Esophagus mucosa (tissue), 1 donor: Measurements from ENCODE around the gene METTL2B. TPM values are rescaled to one million over a fixed set of nuclear protein-coding genes. Genes with fewer than 3 reads are reported as not detected.
A peak's percentile ranks its signal among the peaks of the same experiment; 100 is the strongest.
"Not testable (repeated sequence)": the region's sequence is repeated elsewhere in the genome, so short reads cannot be mapped to it uniquely, and the experiment has no call there.

ENCODE experiments used
- ATAC-seq: fragments of 200-7000 bp; cut with Tn5 transposase; one replicate; pipeline ENCODE4 v1.9.1; 2020
- total RNA-seq: library from RNA; stranded (reverse); gene quantifications from one replicate; pipeline ENCODE4 v1.2.4, GENCODE V29; 2023
- donor health status: DM: yes; HTN: yes; CAD: no.

The METTL2B gene
- total RNA-seq, 1 donor from 2014 or later, result 18.4 TPM

GRCh38 chr7:128525584-128525983, 49.0 kb downstream of the METTL2B start:
- peak; percentile 58 for ATAC-seq

GRCh38 chr7:128526062-128526466, 49.5 kb downstream of the METTL2B start:
- peak; percentile 61 for ATAC-seq

- ATAC-seq, result not testable (repeated sequence)
Observed at GRCh38 chr7:128529191-128529590, 52.6 kb downstream of the METTL2B start.

GRCh38 chr7:128530121-128530854, 53.7 kb downstream of the METTL2B start:
- peak; percentile 24 for ATAC-seq

- ATAC-seq, result no peak
Observed at GRCh38 chr7:128530855-128531104, 54.2 kb downstream of the METTL2B start.

- peak; percentile 90 for ATAC-seq
Observed at GRCh38 chr7:128531105-128531954, 54.8 kb downstream of the METTL2B start.

GRCh38 chr7:128531955-128532478, 55.5 kb downstream of the METTL2B start:
- ATAC-seq, result peak; percentile 12

GRCh38 chr7:128532956-128533355, 56.4 kb downstream of the METTL2B start:
- ATAC-seq, result not testable (repeated sequence)

- peak; percentile 46 for ATAC-seq
Observed at GRCh38 chr7:128537410-128537809, 60.9 kb downstream of the METTL2B start.

GRCh38 chr7:128542530-128542929, 66.0 kb downstream of the METTL2B start:
- ATAC-seq, result not testable (repeated sequence)

- peak; percentile 43 for ATAC-seq
Observed at GRCh38 chr7:128543300-128543699, 66.8 kb downstream of the METTL2B start.

GRCh38 chr7:128546319-128546851, 69.8 kb downstream of the METTL2B start:
- not testable (repeated sequence) for ATAC-seq

GRCh38 chr7:128550920-128551319, 74.4 kb downstream of the METTL2B start:
- no peak for ATAC-seq

GRCh38 chr7:128554394-128554793, 77.8 kb downstream of the METTL2B start:
- not testable (repeated sequence) for ATAC-seq

Other genes starting within 250 kb of the METTL2B start
- 0.12 TPM for gene LEP, start 235.5 kb upstream of the METTL2B start, total RNA-seq
- 23.3 TPM for gene RBM28, start 132.8 kb upstream of the METTL2B start, total RNA-seq
- 1.3 TPM for gene PRRT4, start 115.1 kb upstream of the METTL2B start, total RNA-seq
- 38.5 TPM for gene IMPDH1, start 66.8 kb upstream of the METTL2B start, total RNA-seq
- 157 TPM for gene HILPDA, start 20.9 kb upstream of the METTL2B start, total RNA-seq
- gene GARIN1A, start 195.5 kb downstream of the METTL2B start, total RNA-seq, result 0.84 TPM